Measurements from ENCODE around the gene TMA16. TPM values are rescaled to one million over a fixed set of nuclear protein-coding genes. Genes with fewer than 3 reads are reported as not detected.

Gene TMA16
- total RNA-seq, 1 donor from 2014 or later = 43.4 TPM

DNA sequence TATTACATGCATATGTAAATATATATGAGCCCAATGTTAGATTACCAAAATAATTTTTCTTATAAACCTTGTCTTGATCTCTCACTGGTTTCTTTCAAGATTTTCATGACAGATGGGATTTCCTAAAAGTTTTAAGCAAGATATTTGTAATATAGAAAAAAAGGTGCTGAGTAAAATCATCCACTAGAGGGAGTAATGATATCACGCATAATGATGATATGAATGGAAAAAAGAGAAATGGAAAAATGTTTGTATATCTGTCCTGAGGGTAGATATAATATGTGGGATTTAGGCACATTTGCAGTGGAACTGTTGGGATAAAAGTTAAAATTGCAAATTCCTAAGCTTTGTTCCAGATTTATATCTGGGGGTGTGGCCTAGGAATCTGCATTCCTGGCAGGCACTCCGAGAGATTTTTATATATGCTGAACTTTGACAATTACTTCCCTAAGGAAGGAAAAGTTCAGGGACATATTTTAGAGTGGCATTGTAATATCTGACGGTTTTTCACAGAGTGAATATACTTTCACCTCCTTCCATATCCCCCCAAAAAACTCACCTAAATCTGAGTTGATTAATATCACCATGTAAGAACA is 60.5 kb downstream of the TMA16 start:
- no peak for FAIRE-seq
- DNase-seq (ENCODE audit: low read depth) = peak; percentile 35

DNA sequence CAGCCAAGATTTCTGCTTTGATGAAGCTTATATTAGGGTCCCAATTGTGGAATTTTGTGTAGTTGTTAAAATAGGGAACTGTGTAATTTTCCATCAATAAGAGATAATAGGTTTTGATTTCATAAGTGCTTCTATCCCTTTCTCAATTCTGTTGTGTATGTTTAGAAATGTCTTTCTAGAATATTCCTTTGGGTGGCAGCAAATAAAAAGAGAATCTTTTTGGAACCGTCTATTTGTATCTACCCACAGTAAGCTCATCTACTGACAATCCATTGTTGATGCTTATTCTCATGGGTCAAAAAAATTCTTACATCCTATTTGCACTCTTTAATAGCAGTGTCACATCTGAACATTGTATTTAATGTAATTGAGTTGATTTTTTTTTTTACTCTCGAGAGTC is 61.7 kb downstream of the TMA16 start:
- no peaks in the 10 kb centered on the region for H3K27me3 ChIP-seq (ENCODE audit: control insufficient read depth, insufficient read depth, low read length)
- TF ChIP-seq, protein P1, sequence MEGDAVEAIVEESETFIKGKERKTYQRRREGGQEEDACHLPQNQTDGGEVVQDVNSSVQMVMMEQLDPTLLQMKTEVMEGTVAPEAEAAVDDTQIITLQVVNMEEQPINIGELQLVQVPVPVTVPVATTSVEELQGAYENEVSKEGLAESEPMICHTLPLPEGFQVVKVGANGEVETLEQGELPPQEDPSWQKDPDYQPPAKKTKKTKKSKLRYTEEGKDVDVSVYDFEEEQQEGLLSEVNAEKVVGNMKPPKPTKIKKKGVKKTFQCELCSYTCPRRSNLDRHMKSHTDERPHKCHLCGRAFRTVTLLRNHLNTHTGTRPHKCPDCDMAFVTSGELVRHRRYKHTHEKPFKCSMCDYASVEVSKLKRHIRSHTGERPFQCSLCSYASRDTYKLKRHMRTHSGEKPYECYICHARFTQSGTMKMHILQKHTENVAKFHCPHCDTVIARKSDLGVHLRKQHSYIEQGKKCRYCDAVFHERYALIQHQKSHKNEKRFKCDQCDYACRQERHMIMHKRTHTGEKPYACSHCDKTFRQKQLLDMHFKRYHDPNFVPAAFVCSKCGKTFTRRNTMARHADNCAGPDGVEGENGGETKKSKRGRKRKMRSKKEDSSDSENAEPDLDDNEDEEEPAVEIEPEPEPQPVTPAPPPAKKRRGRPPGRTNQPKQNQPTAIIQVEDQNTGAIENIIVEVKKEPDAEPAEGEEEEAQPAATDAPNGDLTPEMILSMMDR (IDR thresholded peaks at IDR 0.05; ENCODE audit: insufficient read depth, low read length, severe bottlenecking) = no peak
- FAIRE-seq = no peak
- H3K4me3 ChIP-seq (ENCODE audit: low read depth, low read length) = no peak overlapping the region
- no peak for DNase-seq (ENCODE audit: low read depth)
- H3K36me3 ChIP-seq (ENCODE audit: control insufficient read depth, insufficient read depth, low read length) = no peaks in the 10 kb centered on the region

More for the DNA sequence above, 60.5 kb downstream of the TMA16 start:
- Histone ChIP-seq H3K27me3 (ENCODE audit: control insufficient read depth, insufficient read depth, low read length) (no peaks in the 10 kb centered on the region), H3K4me3 (ENCODE audit: low read depth, low read length) (no peak overlapping the region), H3K36me3 (ENCODE audit: control insufficient read depth, insufficient read depth, low read length) (no peaks in the 10 kb centered on the region)
- TF ChIP-seq, protein P1 (IDR thresholded peaks at IDR 0.05; ENCODE audit: insufficient read depth, low read length, severe bottlenecking) = peak; percentile 36

DNA sequence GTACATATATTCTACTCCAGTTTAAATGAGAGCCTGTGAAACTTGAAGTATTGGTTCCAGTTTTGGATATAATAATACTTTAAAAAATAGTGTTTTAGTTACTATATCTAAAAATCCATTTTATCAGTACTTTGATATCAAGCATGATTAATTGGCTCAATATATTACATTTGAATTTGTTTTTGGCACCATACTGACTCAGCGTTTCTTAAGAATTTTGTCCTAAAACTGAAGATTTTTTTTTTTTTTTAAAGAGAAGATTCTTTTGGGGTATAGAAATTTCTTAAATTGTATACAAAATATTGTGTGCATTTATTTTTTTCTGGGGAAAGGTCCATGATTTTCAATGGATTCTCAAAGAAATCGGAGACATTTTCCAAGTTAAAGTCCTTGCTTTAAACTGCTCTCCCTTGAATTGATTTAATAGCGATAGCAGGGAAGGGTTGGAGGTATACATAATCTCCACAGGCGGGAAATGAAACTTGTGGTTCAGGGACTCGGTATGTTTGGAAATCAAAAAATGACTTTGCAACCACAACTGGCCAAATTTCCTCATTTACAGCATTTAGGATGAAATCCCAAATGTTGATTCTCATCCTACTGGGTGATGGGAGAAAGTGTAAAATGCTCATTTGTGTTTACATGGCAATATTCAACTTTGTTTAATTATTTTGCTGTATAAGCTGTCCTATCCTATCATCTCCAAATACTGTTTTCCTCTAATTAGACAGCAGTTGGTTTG is 62.3 kb downstream of the TMA16 start:
- TF ChIP-seq, protein P1 (IDR thresholded peaks at IDR 0.05; ENCODE audit: insufficient read depth, low read length, severe bottlenecking) = no peak
- Histone ChIP-seq H3K27me3 (ENCODE audit: control insufficient read depth, insufficient read depth, low read length) (no peaks in the 10 kb centered on the region), H3K36me3 (ENCODE audit: control insufficient read depth, insufficient read depth, low read length) (no peaks in the 10 kb centered on the region), H3K4me3 (ENCODE audit: low read depth, low read length) (no peak overlapping the region)
- DNase-seq (ENCODE audit: low read depth) (no peak), FAIRE-seq (no peak)

DNA sequence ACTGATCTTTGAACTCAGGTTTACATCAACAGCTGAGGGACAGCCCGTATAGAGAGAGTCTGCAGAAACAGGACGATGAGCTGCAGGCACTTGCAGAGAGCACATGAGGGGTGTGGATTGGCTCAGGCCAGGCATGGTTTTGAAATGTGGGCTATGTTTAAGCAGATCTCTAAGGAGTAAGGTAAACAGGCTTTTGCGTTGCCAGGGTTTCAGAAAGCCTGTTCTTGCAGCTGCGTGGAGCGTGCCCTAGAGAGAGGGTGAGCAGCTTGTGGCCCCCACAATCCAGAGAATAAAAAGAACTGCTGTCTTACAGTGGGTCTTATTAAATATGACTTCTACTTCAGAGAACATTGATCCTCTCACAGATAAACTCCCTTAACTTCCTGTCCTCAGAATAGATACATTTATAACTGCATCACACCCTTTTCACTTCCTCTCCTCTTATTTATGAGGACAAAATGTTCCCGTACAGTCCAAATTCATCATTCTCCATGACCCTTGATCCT is 64.1 kb downstream of the TMA16 start:
- Histone ChIP-seq H3K4me3 (ENCODE audit: low read depth, low read length) (no peak overlapping the region), H3K27me3 (ENCODE audit: control insufficient read depth, insufficient read depth, low read length) (no peaks in the 10 kb centered on the region), H3K36me3 (ENCODE audit: control insufficient read depth, insufficient read depth, low read length) (no peaks in the 10 kb centered on the region)
- DNase-seq (ENCODE audit: low read depth) (no peak), FAIRE-seq (no peak)
- TF ChIP-seq, protein P1 (IDR thresholded peaks at IDR 0.05; ENCODE audit: insufficient read depth, low read length, severe bottlenecking) = no peak

DNA sequence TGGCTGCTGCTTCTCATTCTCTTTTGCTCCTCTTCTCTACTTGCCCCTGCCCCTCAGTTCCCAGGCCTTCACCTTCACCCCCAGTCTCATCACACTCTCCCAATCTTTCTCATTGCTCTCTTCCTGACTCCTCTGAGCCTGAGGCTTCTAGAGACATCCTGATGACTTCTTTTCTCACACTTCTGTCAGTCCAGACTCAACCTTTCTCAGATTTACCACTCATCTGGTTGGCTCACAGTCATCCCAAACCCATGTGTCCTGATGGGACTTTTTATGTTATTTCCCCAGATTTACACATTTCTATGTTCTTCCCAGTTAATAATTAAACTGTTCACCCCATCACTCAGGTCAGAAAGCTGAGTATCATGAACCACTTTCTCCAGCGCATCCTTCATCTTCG is 68.0 kb downstream of the TMA16 start:
- DNase-seq (ENCODE audit: low read depth) (no peak), FAIRE-seq (no peak)
- no peak overlapping the region for H3K4me3 ChIP-seq (ENCODE audit: low read depth, low read length)
- H3K36me3 ChIP-seq (ENCODE audit: control insufficient read depth, insufficient read depth, low read length) = no peaks in the 10 kb centered on the region
- TF ChIP-seq, protein P1 (IDR thresholded peaks at IDR 0.05; ENCODE audit: insufficient read depth, low read length, severe bottlenecking) = no peak
- H3K27me3 ChIP-seq (ENCODE audit: control insufficient read depth, insufficient read depth, low read length) = no peaks in the 10 kb centered on the region

Measured in bronchial epithelial cell (primary cell).